Measurements from ENCODE around the gene ZDHHC24.

ZDHHC24 gene

DNA sequence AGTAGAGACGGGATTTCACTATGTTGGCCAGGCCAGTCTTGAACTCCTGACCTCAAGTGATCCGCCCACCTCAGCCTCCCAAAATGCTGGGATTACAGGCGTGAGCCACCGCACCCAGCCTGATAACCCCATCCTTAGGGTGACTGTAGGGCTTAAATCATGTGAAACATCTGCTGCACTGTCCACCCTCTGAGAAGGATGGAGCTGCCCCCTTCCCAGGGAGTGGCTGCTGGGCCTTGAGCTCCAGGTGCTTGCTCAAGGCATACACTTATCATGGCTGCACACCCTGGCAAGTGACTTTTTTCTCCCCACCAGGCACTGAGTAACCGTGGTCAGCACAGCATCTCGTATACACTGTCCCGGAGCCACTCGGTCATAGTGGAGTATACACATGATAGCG lies 73.8 kb downstream of the ZDHHC24 start:
- DNase-seq (ENCODE audit: low spot score) = no peak

DNA sequence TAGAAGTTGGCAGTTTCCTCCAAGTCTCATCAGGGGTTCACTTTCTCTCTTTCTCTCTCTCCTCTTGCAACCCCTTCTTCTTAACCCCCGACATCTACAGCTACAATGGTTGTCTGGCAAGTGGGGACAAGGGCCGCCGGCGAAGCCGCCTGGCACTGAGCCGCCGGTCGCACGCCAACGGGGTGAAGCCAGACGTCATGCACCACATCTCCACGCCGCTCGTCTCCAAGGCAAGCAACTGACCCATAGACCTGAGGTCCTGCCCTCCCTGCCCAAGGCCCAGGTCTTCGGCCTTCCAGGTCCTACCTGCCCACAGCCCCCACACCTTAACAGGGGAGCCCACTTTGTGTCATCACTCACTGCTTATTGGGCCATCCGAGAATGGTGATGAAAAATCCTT lies 74.7 kb downstream of the ZDHHC24 start:
- DNase-seq (ENCODE audit: low spot score) = no peak
